HCT116 (cell line): ENCODE measurements around the gene PLEK2.
"Not testable (repeated sequence)": the region's sequence is repeated elsewhere in the genome, so short reads cannot be mapped to it uniquely, and the experiment has no call there.

Experiments used
- FOSL1 ChIP-seq: IDR thresholded peaks from 2 replicates; pipeline ENCODE4 v1.6.1; 2012; ENCODE audit warnings: low read depth
- POLR2A ChIP-seq: IDR thresholded peaks from 2 replicates; pipeline ENCODE4 v1.7.0; 2011; ENCODE audit warnings: borderline replicate concordance; ENCODE audit not compliant: insufficient read depth, insufficient read length; ENCODE audit errors: extremely low read depth
- SP1 ChIP-seq: IDR thresholded peaks from 2 replicates; pipeline ENCODE4 v1.6.1; 2012; ENCODE audit warnings: low read depth

DNA sequence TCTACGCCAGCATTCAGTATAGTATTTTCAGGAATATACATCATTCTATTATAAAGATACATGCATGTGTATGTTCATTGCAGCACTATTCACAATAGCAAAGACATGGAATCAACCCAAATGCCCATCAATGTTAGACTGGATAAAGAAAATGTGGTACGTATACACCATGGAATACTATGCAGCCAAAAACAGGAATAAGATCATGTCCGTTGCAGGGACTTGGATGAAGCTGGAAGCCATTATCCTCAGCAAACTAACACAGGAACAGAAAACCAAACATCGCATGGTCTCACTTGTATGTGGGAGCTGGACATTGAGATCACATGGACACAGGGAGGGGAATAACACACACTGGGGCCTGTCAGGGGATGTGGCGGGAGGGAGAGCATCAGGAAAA lies 3.6 kb upstream of the PLEK2 start:
- TF ChIP-seq POLR2A, SP1, FOSL1: not testable (repeated sequence)
